ENCODE data around the gene PALD1.
A peak's percentile ranks its signal among the peaks of the same experiment; 100 is the strongest.
"Not testable (repeated sequence)": the region's sequence is repeated elsewhere in the genome, so short reads cannot be mapped to it uniquely, and the experiment has no call there.

The PALD1 gene

DNA sequence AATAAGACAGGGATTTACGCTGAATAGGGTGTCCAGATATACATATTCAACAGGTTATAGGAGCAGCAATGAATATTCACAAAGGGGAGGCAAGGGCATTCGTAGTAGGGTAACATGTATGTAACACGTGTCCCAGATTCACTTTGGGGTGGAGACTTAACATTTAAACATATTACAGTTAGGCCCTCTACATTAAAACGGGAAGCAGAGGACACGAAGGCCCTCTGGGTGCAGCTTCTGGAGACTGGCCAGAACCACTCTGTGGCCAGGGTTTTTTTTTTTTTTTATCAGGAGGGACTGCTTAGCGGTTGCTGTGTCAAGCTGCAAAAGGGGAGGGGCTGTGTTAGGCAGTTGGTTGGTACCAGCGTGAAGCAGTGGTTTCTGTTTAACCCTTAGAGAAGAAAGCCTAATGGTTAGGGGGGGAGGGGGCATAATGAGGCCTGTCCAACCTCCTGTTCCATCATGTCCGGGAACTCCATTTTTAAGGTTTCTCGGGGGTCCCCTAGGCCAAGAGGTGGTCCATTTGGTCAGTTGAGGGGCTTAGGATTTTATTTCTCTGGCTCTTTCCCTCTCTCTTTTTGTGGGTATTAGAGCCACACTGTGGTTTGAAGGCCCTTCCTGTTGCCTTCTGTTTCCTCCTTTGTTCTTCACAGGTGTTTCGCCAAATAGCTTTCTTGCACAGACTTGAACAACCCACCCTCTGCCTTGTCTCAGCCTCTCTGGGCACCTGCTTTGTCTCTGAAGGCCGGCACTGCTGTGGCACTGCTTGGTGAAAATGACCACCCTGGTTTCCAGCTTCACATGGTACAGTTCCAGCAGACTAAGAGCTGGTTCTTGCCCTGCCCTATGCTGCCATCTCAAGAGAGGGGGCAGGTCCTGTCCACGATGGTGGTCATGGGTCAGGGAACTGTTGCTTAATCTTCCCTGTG lies 97.6 kb downstream of the PALD1 start:
- DNase-seq: peak; percentile 54

DNA sequence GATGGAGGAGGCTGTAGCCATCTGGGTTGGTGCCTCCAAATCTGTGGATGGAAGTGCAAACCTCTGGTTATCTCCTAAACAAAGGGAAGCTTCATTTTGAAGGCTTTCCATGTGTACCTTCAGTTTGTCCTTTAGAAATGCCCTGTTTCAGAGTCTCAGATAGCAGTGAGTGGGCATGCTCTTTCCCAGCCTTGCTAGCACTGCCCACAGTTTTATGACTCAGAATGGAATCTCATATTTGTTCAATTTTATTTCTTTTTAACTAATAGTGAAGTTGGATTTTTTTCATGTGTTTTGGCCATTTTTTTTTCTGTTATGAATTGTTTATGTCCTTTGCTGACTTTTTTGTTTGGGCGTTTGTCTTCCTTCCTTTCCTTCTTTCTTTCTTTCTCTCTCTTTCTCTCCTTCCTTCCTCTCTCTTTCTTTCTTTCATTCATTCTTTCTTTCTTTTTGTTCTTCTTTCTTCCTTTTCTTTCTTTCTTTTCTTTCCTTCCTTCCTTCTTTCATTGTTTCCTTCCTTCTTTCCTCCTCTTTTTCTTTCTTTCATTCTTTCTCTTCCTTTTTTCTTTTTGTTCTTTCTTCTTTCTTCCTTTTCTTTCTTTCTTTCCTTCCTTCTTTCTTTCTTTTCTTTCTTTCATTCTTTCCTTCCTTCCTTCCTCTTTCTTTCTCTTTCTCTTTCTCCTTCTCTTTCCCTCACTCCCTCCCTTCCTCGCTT lies 98.4 kb downstream of the PALD1 start:
- DNase-seq: no peak

DNA sequence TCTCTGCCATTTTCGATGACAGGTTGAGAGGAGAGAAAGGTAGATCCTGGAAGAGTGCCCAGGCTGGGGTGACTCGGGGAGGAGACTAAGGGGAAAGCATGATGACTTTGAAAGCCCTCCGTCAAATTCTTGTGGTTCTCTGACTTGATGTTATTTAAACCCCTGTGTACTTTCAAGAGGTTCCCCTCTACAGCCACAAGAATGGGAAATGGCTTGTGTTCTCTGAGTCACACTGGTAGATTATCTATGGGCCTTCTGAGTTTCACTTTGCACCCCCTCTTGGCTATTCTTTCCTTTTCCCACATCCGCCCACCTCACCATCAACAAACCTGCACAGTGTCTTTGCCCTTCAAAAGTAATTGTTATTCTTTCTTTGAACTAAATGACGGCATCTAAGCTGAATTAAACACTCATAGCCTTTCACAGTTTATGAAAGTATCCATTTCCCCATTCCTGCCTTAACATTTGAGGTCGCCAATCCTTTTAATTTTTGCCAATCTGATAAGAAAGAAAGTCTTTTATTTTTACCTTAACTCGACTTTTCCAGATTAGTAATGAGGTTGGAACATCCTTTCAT lies 99.9 kb downstream of the PALD1 start:
- DNase-seq: peak; percentile 18

DNA sequence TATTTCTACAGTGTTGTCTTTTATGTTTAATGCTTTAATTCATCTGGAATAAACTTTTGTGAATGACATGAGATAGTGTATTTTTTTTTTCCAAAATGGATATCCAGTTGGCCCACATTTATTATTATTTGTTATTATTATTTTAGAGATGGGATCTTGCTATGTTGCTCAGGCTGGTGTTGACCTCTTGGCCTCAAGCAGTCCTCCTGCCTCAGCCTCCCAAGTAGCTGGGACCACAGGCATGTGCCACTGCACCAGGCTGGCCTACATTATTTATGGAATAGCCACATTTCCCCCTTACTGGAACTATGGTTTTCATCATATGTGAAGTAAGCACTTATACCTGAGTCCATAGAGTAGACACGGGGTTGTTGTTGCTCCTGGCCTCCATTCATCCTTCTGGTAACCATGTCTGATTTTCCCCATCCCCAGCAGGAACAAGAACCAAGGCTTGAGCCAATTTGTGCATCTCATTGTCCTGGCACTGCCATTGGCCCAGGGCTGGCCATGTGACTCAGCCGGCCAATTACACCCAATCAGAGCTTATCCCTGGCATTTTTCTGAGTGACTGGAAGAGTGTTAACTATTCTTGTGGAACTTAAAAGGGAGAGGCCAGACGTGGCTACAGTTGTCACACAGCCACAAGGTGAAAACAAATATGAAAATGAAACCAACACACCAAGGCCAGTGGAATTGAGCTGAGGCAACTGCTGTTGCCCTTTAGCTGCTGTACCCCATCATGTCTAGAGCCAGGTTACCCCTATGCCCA lies 100.9 kb downstream of the PALD1 start:
- DNase-seq: no peak

DNA sequence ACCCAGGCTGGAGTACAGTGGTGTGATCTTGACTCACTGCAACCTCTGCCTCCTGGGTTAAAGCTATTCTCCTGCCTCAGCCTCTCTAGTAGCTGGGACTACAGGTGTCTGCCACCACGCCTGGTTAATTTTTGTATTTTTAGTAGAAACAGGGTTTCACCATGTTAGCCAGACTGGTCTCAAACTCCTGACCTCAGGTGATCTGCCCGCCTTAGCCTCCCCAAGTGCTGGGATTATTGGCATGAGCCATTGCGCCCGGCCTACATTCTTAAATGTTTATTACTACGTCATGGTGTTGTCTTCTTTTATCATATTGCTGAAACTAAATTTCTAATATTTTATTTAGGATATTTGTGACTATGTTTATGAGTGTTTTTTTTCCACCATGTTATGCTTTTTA lies 102.6 kb downstream of the PALD1 start:
- DNase-seq: not testable (repeated sequence)

DNA sequence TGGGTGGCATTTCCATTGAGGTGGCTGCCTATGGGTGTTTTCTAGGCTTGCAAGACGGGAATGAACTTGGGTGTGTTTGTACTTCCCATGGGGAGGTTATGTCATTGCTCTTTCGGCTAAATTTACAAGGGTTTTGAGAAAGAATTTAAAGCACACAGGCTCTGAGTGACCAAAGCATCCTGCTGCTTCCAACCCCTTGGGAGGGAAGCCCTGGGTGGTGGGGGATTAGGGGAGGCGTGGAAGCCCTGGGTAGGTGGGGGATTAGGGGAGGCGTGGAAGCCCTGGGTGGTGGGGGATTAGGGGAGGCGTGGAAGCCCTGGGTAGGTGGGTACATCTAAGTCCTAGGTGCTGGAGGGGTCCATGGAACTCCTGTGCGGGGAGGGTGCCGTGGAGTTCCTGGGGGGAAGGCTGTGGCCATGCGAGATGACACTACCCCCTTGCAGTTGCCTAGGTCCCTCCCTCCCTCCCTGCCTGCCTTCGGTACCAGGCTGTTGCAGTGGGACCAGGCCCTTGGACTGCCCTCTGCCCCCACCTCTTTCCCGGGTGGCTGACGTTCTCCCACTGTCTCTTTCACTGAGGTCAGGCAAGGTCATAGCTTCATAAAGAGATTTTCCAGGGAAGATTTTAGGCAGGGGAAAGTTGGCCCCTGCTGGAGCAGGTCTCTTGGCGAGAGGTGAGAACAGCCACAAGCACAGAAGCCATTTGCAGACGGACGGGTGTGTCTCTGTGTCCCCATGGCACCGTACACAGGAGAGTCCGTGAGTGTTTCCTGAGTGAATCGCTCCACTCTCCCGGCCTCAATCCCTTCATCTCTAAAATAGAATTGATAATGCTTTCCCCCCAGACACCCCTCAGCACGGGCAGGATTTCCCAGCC lies 104.5 kb downstream of the PALD1 start:
- DNase-seq: no peak

DNA sequence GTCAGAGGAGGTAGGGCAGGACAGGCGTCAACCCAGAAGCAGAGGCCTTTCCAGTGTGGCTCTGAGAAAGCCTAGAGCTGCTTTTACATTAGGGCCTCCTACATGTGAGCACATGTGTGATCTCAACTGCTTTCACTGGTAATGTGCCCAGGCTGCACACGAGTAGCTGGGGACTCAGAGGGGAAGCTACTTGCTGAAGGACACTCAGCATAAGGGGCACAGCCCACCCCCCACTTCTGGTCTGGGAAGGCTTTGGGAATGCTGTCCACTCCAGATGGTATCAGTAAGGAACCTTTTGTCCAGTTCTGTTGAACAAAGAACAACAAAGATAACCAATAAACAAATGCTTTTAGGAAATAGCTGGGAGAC lies 105.1 kb downstream of the PALD1 start:
- no peak for DNase-seq

DNA sequence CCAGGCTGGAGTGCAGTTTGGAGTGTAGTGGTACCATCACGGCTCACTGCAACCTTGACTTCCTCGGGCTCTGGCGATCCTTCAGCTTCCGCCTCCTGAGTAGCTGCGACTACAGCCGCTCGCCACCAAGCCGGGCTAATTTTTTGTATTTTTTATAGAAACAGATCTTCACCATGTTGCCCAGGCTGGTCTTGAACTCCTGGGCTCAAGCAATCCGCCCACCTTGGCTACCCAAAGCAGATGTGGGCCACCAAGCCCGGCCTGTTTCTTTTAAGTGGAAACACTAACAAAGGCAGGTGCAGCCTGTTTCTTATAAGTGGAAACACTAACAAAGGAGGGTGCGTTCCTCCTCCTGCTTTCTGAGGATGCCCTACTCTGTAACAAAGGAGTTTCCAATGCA lies 105.8 kb downstream of the PALD1 start:
- peak; percentile 56 for DNase-seq

DNA sequence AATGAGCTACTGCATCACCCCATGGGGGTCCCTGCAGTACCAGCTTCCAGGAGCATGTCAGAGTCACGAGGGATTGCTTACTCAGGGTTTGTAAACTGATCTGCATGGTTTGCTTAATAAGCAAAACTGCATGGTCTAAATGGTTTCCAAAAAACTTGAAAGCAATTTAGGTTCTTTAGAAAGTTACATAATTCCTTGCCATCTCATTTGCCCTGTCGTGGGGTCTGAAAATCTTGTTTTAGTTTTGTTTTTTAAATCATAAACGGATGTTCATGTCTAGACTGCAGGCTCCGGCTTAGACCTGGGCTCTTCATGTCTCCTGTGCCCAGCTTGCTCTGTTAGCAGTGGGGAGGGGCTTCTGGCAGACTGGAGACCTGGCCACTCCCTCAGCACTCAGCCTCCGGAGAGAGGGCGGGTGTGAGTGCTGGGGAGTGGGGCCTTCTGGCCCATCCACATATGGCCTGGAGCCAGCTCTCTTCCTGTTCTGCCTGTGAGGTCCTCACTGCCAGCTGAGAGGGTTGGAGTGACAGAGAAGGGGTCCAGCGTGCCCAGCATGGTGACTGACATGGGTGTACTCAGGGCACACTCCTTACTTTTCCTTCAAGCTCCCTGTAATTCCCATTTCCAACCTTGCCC lies 106.5 kb downstream of the PALD1 start:
- DNase-seq: peak; percentile 93

DNA sequence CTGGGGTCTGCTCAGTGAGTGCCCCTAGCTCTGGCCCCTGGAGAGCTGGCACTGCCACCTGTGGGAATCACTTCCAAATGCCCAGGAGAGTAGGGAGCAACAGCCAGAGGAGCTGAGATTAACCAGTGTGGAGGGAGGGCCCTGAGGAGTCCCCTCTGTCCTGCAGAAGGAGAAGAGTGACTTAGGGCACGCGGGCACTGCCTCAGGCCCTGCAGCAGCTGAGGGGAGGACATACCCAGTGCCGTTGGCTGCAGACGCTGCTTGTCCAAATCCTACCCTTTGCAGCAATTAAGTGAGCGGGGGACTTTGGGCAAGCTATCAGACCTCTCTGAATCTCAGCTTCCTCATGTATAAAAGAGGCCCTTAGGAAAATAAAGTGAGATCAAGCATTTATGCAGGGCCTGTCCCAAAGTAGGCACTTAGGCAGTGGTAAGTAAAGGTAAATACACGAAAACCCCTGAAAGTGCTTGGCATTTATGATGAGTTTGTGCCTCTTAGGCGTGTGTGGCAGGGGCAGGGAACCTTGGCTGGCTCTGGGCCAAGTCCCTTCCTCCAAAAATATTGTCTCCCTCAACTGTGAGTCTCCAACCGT lies 107.1 kb downstream of the PALD1 start:
- peak; percentile 21 for DNase-seq

DNA sequence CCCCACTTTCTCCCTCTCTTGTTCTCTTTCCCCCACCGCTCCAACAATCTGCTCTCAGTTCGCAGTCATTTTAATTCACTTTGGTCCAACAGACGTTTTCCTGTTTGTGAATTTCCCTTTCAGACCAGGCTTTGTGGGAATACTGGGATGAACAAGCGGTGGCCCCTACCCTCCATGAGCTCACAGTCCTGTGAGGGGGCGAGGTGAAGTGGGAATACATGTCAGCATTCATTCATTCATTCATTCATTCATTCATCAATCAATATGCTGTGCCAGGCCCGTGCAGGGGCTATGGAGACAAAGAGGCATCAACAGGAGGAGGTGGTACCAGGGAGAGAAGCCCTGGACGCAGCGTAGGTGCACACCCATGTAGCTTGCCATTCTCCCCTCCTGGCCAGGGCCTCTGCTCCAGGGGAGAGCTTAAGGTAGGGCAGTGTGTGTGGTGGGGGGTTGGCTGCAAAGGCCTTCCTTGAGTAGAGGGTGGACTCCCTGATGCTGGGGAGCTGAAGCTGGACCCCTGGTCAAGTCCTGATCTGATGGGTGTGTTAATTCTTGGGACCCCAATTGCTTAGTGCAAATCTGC lies 107.9 kb downstream of the PALD1 start:
- no peak for DNase-seq

DNA sequence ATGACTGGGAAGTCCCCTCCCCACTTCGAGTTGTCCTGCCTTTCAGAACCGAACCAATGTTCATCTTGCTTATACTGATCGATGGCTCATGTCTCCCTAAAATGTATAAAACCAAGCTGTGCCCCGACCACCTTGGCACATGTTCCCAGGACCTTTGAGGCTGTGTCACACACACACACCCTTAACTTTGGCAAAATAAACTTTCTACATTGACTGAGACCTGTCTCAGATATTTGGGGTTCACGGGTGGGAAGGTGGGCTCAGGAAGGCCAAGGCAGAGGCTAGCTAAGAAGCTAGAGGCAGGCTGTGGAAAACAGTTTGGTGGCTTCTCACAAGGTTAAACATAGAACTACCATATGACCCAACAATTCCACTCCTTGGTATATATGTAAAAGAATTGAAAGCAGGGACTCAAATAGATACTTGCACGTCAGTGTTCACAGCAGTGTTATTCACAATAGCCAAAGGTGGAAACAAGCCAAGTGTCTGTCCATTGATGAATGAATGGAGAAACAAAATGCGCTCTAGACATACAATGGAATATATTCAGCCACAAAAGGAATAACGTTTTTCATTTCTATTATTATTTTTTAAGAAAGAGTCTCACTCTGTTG lies 108.6 kb downstream of the PALD1 start:
- no peak for DNase-seq

DNA sequence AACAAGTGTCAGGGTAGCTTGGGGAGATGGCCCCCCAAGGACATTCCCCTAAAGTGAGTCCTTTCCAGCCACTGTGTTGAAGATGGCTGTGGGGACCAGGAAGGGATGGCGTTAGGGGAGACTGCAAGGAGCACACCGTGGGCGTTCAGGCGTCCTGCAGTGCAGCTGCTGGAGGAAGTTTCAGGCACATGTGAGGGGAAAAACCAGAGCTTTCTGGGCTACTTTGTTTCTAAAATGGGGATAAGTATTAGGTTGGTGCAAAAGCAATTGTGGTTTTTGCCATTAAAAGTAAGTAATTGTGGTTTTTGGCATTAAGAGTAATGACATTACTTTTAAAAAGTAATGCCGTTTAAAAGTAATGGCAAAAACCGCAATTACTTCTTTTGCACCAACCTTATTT lies 109.7 kb downstream of the PALD1 start:
- DNase-seq: no peak

DNA sequence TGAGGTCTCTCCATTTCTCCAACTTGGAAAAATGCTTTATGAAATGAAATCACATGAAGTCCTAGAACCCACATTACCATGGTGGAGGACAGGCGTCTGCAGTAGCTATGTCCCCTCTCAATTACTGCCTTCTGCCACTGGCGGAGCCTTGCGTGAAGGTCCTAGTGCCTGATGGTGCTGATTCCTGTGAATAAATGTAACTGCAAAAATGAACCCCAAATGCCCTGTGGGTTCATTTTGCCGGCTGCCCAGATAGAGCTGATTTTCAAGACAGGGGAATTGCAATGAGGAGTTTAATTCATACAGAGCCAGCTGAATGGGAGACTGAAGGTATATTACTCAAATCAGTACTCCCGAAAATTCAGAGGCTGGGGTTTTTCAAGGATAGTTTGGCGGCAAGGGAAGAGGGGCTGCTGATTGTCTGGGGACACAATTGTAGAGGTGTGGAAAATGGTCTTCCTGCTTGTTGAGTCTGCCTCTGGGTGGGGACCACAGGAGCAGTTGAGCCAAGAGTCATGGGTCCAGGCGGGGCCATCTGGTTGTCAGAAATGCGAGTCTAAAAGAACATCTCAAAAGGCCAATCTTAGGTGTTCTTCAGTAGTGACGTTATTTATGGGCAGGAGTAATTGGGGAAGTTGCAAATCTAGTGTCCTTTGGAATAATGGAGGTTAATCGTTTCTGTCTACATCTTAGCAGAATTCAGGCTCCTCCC lies 110.4 kb downstream of the PALD1 start:
- no peak for DNase-seq

DNA sequence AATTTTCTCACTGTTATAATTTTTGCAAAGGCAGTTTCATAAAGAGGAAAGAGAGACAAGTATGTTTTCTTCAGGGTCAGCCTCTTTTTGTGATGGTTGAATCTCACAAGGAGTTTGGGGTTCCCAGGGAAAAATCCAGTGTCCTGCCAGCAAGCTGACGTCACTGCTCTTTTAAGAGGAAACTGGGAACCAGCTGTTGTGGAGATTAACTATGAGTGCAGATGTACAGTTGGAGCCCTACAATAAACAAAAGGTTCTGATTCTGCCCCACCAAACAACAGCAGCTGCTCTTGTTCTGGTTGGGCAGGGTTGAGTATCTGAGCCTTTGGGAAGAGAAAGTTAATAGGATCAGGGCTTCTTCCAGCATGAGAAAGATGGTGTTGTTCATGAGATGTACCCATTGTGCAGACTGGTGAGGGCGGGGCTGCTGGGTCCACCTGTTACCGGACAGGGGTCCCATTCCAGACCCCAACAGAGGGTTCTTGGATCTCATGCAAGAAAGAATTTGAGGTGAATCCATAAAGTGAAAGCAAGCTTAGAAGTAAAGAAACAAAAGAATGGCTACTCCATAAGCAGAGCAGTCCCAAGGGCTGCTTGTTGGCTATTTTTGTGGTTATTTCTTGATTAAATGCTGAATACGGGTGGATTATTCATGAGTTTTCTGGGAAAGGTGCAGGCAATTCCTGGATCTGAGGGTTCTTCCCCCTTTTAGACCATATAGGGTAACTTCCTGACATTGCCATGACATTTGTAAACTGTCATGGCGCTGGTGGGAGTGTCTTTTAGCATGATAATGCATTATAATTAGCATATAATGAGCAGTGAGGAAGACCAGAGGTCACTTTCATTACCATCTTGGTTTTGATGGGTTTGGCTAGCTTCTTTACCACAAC lies 111.4 kb downstream of the PALD1 start:
- no peak for DNase-seq

DNA sequence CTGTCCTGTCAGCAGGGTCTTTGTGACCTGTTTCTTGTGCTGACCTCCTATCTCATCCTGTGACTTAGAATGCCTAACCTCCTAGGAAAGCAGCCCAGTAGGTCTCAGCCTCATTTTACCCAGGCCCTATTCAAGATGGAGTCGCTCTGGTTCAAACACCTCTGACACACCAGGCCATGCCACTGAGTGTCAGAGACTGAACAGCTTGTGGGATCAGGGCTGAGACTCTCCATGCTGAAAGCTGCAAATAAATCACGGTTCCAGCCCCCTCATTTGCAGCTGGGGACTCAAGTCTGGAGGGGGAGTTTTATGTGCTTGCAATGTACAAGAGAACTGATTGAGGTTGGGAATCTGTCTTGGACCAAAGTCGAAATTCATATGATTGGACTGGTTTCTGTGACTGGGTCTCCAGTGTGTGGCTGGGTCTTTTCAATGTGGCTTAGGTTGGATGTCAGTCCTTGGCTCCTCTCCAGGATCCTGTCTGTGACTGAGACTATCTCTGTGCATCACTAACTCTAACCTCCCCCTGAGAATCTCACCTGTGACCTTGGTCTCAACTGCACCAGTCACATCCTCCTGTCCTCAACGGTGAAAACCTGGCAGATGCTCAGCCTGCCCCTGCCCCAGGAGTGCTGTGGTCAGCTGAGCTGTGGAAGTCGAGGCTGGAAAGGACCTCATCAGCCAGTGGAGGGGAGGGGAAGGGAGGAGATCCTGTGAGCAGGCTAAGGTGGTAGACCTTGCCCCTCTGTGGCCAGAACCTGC lies 112.3 kb downstream of the PALD1 start:
- no peak for DNase-seq

DNA sequence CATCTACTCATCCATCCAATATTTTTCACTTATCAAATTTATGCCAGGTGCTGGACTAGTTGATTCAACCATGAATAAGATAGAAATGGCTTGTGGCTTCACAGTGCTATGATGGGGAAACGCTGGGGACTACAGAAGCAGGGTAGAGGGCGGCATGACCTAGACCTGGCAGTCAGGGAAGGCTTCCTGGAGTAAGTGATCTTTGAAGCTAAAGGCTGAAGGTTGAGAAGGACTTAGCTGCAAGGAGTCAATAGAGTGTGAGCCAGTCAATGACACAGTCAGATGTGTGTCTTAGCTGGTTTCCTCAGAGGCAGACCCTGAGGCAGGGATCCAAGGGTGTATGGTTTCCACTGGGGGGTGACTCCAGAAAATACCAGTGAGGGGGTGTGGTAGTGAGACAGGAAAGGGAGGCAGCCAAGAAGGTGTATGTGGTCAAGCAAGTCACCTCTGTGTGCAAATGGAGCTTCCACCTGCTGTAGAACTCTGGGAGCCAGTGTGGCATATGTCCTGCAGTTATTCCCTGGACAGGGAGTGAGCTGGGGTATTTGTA lies 113.7 kb downstream of the PALD1 start:
- DNase-seq: no peak

All from NCI-H345 (cell line).